GM18499 (cell line): ENCODE results near the gene RAD51AP1.
"Not testable (repeated sequence)": the region's sequence is repeated elsewhere in the genome, so short reads cannot be mapped to it uniquely, and the experiment has no call there.

ENCODE experiments used
- ATAC-seq: cut with Tn5 transposase; IDR thresholded peaks from one replicate; pipeline ENCODE4 v1.9.1; 2021; ENCODE audit warnings: moderate number of reproducible peaks; ENCODE audit not compliant: insufficient read depth, unreplicated experiment

The RAD51AP1 gene

GRCh38 chr12:4538207-4539160, at the start of gene RAD51AP1:
TSS of gene RAD51AP1 (plus strand) at chr12:4538890. CDS start at chr12:4538940, 50 bp downstream.
- peak; percentile 55 for ATAC-seq

GRCh38 chr12:4489556-4489955, 49.1 kb upstream of the RAD51AP1 start:
- no peak for ATAC-seq

- ATAC-seq: no peak
Measured at GRCh38 chr12:4490973-4491372, 47.7 kb upstream of the RAD51AP1 start.

- peak; percentile 49 for ATAC-seq
Measured at GRCh38 chr12:4496145-4496838, 42.4 kb upstream of the RAD51AP1 start.

- ATAC-seq: no peak
Measured at GRCh38 chr12:4499186-4499585, 39.5 kb upstream of the RAD51AP1 start.

- no peak for ATAC-seq
Measured at GRCh38 chr12:4505376-4505986, 33.2 kb upstream of the RAD51AP1 start.

- no peak for ATAC-seq
Measured at GRCh38 chr12:4506430-4506829, 32.3 kb upstream of the RAD51AP1 start.

- ATAC-seq: peak; percentile 90
Measured at GRCh38 chr12:4506870-4507269, 31.8 kb upstream of the RAD51AP1 start.

GRCh38 chr12:4508503-4508902, 30.2 kb upstream of the RAD51AP1 start:
- ATAC-seq: not testable (repeated sequence)

GRCh38 chr12:4509269-4509668, 29.4 kb upstream of the RAD51AP1 start:
- not testable (repeated sequence) for ATAC-seq

- no peak for ATAC-seq
Measured at GRCh38 chr12:4518106-4518728, 20.5 kb upstream of the RAD51AP1 start.

- ATAC-seq: not testable (repeated sequence)
Measured at GRCh38 chr12:4523443-4523842, 15.2 kb upstream of the RAD51AP1 start.

- ATAC-seq: no peak
Measured at GRCh38 chr12:4526923-4527546, 11.7 kb upstream of the RAD51AP1 start.

GRCh38 chr12:4530160-4530559, 8.5 kb upstream of the RAD51AP1 start:
- ATAC-seq: no peak

- ATAC-seq: no peak
Measured at GRCh38 chr12:4530982-4531586, 7.6 kb upstream of the RAD51AP1 start.

GRCh38 chr12:4535092-4535491, 3.6 kb upstream of the RAD51AP1 start:
- ATAC-seq: no peak

- no peak for ATAC-seq
Measured at GRCh38 chr12:4535871-4536270, 2.8 kb upstream of the RAD51AP1 start.

GRCh38 chr12:4539167-4539870, 629 bp downstream of the RAD51AP1 start:
- no peak for ATAC-seq

GRCh38 chr12:4540170-4540569, 1.5 kb downstream of the RAD51AP1 start:
- no peak for ATAC-seq
